Mesothelial cell of epicardium (in vitro differentiated cells): ENCODE results near the gene CPLX3. TPM values are rescaled to one million over a fixed set of nuclear protein-coding genes. Genes with fewer than 3 reads are reported as not detected.

Source experiments
- DNase-seq, 2 experiments: peaks; one replicate each; pipeline ENCODE4 v3.0.0; 2021; ENCODE audit warnings: low spot score in 2 of 2; ENCODE audit not compliant: unreplicated experiment in 2 of 2
- H3K27ac Mint-ChIP-seq: 2 replicates; pipeline ENCODE4 v1.8.0; 2021; ENCODE audit warnings: mixed read lengths
- H3K27me3 Mint-ChIP-seq: 2 replicates; pipeline ENCODE4 v1.8.0; 2021; ENCODE audit warnings: low read depth, mixed read lengths
- H3K36me3 Mint-ChIP-seq: 2 replicates; pipeline ENCODE4 v1.8.0; 2021; ENCODE audit warnings: mixed read lengths
- H3K4me1 Mint-ChIP-seq: 2 replicates; pipeline ENCODE4 v1.8.0; 2021; ENCODE audit warnings: mixed read lengths
- H3K4me3 Mint-ChIP-seq: 2 replicates; pipeline ENCODE4 v1.8.0; 2021; ENCODE audit warnings: mild to moderate bottlenecking, moderate library complexity, mixed read lengths
- H3K9me3 Mint-ChIP-seq: 2 replicates; pipeline ENCODE4 v1.8.0; 2021; ENCODE audit warnings: mixed read lengths
- total RNA-seq: library from RNA; stranded (reverse); gene quantifications from 3 replicates; pipeline ENCODE4 v1.2.1, GENCODE V29; 2021
- TF ChIP-seq, protein P1 (sequence below): fragments of 200-600 bp; sonication (generic); IDR thresholded peaks from one replicate; pipeline ENCODE4 v1.5.0; 2021; ENCODE audit warnings: antibody characterized with exemption; ENCODE audit not compliant: unreplicated experiment

The CPLX3 gene
- total RNA-seq, 1 donor from 2014 or later, result not detected

GRCh38 chr15:74790080-74790916 lies 36.1 kb upstream of the CPLX3 start:
- peaks cover 28% of the 10 kb centered on the region for H3K4me1 Mint-ChIP-seq
- no peaks in the 10 kb centered on the region for H3K9me3 Mint-ChIP-seq
- H3K27me3 Mint-ChIP-seq, result no peaks in the 10 kb centered on the region
- no peaks in the 10 kb centered on the region for H3K36me3 Mint-ChIP-seq
- no peak overlapping the region for H3K4me3 Mint-ChIP-seq
- DNase-seq, result no peak
- H3K27ac Mint-ChIP-seq, result peak overlapping the region; percentile 79
- TF ChIP-seq, protein P1, sequence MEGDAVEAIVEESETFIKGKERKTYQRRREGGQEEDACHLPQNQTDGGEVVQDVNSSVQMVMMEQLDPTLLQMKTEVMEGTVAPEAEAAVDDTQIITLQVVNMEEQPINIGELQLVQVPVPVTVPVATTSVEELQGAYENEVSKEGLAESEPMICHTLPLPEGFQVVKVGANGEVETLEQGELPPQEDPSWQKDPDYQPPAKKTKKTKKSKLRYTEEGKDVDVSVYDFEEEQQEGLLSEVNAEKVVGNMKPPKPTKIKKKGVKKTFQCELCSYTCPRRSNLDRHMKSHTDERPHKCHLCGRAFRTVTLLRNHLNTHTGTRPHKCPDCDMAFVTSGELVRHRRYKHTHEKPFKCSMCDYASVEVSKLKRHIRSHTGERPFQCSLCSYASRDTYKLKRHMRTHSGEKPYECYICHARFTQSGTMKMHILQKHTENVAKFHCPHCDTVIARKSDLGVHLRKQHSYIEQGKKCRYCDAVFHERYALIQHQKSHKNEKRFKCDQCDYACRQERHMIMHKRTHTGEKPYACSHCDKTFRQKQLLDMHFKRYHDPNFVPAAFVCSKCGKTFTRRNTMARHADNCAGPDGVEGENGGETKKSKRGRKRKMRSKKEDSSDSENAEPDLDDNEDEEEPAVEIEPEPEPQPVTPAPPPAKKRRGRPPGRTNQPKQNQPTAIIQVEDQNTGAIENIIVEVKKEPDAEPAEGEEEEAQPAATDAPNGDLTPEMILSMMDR, result no peak

DNA sequence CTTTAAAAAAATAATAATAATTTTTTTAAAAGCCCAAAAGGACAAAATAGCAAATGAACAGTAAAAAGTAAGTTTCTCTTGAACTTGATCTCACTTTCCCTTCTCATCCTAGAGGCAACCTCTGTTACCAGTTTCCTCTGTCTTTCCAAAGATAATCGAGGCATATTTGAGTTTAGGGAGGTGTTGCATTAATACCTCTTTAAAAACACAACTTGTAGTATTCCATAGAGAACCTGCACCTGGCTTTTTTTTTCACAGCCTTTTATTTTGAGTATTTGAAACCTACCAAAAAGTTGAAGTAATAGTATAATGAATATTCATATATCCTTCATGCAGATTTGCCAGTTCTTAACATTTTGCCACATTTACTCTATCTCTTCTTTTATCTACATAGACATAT lies 35.4 kb upstream of the CPLX3 start:
- peaks cover 28% of the 10 kb centered on the region for H3K4me1 Mint-ChIP-seq
- H3K36me3 Mint-ChIP-seq, result no peaks in the 10 kb centered on the region

GRCh38 chr15:74791667-74792066 lies 34.8 kb upstream of the CPLX3 start:
- Mint-ChIP-seq H3K9me3 (no peaks in the 10 kb centered on the region), H3K27me3 (no peaks in the 10 kb centered on the region), H3K4me1 (peaks cover 28% of the 10 kb centered on the region), H3K4me3 (no peak overlapping the region), H3K27ac (no peak overlapping the region), H3K36me3 (no peaks in the 10 kb centered on the region)
- no peak for DNase-seq
- TF ChIP-seq, protein P1, result no peak

More for the DNA sequence above, 35.4 kb upstream of the CPLX3 start:
- H3K4me3 Mint-ChIP-seq, result no peak overlapping the region
- no peak for DNase-seq
- no peak overlapping the region for H3K27ac Mint-ChIP-seq
- H3K9me3 Mint-ChIP-seq, result no peaks in the 10 kb centered on the region
- TF ChIP-seq, protein P1, result no peak
- H3K27me3 Mint-ChIP-seq, result no peaks in the 10 kb centered on the region

GRCh38 chr15:74792227-74793016 lies 34.0 kb upstream of the CPLX3 start:
- Mint-ChIP-seq H3K4me3 (no peak overlapping the region), H3K27me3 (no peaks in the 10 kb centered on the region), H3K36me3 (no peaks in the 10 kb centered on the region), H3K9me3 (no peaks in the 10 kb centered on the region), H3K4me1 (peaks cover 28% of the 10 kb centered on the region), H3K27ac (no peak overlapping the region)
- TF ChIP-seq, protein P1, result no peak
- no peak for DNase-seq

DNA sequence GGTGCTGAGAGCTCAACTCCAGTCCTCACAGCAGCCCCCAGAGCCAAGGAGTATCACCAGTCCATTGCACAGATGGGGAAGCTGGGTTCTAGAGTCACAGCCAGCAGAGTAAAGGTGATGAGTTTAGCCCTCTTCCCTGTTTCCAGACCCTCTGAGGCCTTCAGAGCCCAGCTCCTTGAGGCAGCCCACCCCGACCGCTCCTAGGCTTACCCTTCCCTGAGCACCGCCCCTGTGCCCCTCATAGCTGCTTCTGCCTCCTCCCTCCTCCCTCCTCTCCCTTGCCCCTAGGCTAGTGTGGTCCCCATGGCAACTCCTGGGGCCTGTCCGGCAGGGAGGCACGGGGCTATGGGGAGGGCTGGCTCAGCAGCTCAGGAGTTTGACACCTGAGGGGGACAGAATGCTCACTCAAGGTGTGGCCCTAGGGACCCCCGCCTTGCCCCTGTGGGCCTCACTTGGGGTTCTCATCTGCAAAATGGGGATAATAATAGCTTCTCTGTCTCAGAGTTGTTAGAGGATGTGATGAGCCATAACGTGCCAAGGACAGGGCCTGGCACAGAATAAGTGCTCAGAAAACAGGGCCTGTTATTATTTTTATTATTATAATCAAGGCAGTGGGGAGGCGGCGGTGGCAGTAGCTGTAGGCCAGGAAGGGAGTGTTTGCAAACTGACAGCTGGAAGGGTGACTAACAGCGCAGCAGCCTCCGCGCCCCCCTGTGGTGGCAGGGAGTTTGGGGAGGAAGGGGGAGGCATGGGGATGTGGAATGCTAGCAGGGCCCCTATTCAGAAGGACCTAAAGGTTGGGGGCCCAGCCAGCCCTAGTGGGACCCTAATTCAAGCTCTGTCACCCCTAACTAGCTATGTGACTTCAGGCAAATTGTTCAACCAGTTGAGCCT lies 33.0 kb upstream of the CPLX3 start:
- Mint-ChIP-seq H3K27me3 (no peaks in the 10 kb centered on the region), H3K4me1 (peaks cover 21% of the 10 kb centered on the region), H3K9me3 (no peaks in the 10 kb centered on the region), H3K36me3 (no peaks in the 10 kb centered on the region), H3K4me3 (no peak overlapping the region), H3K27ac (no peak overlapping the region)
- no peak for DNase-seq
- TF ChIP-seq, protein P1, result no peak
